HG03520 (cell line): ENCODE results near the gene SNTB2.
"Not testable (repeated sequence)": the region's sequence is repeated elsewhere in the genome, so short reads cannot be mapped to it uniquely, and the experiment has no call there.

Source experiments
- ATAC-seq: cut with Tn5 transposase; IDR thresholded peaks from one replicate; pipeline ENCODE4 v1.9.1; 2021; ENCODE audit warnings: mild to moderate bottlenecking, moderate library complexity; ENCODE audit not compliant: unreplicated experiment

SNTB2 gene

DNA sequence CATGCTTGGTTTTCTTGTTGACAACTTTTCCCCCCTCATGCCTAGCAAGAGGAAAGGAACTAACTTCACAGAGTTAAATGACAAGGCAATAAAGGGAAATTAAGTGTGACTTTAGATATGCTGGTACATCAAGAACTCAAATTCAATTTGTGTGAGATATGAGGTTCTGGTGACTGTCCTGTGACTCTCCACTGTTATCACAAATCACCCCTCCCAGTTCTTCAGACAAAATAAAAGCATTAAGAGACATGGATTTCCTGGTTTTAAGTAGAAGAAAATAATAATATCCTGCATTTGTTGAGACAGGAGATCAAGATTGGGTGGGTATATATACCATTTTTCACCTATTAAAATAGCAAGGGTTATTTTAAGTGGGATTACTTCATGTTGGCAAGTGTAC is 46.2 kb downstream of the SNTB2 start:
- ATAC-seq = no peak

DNA sequence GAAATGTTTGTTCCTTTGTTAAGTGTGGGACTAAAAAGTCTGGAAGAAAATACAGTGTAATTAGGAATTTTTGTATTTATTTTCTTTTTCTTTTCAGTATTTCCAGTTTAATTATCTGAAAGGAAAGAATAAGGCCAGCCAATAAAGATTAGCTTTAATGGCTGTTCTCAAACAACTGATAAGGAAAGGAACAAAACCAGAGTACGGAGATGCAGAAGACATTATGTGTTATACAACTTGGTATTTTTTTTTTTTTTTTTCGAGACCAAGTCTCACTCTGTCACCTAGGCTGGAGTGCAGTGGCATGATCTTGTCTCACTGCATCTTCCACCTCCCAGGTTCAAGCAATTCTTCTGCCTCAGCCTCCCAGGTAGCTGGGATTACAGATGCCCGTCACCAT is 47.5 kb downstream of the SNTB2 start:
- ATAC-seq = no peak

DNA sequence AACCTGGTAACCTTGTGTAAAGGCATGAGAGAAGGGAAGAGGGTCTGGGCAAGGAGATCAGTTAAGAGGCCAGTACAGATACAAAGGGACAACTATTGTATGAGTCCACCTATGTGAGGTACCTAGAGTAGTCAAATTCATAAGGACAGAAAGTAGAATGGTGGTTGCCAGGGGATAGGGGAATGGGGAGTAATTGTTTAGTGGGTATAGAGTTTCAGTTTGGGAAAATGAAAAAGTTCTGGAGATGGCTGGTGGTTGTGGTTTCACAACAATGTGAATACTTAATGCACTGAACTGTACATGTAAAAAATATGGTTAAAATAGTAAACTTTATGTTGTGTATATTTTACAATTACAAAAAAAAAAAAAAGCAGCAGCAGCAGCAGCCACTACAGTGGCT is 49.4 kb downstream of the SNTB2 start:
- no peak for ATAC-seq

DNA sequence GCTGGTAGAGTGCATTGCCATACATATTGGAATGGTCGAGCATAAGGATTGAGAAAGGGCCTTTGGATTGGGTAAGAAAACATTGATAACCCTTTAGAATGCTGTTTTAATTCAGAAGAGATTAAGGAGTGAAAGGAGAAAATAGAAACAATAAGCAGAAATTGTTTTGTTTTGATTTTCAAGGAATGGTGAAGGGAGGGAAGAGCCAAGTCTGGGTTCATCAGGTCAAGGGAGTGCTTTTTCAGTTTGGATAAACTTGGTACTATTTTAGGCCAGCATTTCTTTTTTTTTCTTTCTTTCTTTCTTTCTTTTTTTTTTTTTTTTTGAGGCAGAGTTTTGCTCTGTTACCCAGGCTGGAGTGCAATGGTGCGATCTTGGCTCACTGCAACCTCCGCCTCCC is 50.3 kb downstream of the SNTB2 start:
- ATAC-seq = no peak

DNA sequence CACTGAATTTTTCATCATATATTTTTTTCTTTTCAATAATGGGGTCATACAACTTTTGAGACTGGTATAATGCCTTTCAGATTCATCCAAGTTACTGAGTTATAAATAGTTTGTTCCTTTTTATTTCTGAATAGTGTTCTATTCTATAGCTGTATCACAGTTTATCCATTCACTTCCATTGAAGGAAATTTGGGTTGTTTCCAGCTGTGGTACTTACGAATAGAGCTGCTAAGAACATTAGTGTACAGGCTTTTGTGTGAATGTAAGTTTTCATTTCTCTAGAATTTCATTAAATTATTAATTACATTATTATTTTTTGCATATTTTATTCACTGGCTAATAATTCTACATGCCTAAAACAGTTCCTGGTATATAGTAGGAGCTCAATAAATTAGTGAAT is 52.9 kb downstream of the SNTB2 start:
- no peak for ATAC-seq

DNA sequence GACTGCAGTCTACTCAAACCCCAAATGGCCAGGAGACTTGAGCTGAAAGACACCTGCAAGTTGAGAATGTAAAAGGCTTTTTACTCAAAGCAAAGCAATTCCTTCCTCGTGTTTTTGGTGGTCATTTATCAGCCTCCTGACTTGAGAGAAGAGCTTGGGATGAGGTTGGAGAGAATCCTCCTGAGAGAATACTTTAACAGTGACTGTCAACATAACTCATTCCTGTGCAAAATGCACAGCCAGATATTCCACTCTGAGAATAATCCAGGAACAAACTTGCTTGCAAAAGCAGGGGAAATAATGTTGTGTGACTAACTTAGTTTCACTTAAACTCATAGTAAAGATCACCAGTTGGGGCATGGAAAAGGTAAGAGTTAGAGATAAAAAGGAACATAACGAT is 53.4 kb downstream of the SNTB2 start:
- no peak for ATAC-seq

DNA sequence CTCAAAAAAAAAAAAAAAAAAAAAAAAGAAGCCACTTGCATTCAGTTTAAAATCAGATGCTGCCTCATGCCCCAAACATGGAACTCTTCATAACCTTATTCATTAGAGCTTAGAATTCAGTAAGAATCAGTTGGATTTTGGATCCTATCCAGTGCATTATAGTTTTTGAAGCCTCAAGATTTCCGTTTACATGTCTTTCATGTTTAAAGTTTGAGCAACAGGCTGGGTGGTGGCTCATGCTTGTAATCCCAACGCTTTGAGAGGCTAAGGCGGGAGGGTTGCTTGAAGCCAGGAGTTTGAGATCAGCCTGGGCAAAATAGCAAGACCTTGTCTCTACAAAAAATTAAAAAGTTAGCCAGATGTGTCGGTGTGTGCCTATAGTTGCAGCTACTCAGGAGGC is 55.0 kb downstream of the SNTB2 start:
- no peak for ATAC-seq

DNA sequence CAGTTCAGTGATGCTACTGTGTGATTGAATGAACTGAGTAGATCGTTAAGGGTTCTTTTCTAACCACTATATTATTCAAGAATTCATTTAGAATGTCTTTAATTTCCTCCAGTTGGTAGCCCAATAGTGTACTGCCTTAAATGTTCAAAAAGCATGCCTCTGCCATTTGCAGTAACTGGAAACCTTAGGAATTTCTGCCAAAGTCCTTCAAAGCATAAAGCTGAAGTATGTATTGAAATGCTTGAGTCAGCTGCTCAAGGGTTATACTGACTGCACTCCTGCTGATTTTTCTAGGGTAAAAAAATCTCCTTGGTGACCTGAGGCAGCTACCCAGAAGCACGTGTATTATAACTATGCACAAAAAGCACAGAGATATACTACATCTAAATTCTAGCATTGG is 56.5 kb downstream of the SNTB2 start:
- ATAC-seq = no peak

DNA sequence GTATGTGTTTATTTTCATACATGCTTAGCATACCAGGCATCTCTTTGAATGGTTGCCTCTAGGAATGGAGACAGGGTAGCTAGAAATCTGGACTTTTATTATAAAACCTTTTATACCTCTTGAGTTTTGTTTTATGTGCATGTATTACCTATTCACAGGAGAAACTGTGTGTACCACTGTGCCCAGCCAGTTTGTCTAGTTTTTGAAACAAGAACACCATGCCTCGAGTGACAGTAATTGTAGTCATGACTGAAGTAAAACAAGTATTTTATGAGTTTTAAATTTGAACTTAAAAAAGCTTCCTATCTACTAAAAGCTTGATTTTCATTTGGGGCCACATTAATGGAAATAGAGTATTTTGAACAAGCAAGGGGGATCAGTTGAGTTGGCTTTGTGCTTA is 57.4 kb downstream of the SNTB2 start:
- no peak for ATAC-seq

DNA sequence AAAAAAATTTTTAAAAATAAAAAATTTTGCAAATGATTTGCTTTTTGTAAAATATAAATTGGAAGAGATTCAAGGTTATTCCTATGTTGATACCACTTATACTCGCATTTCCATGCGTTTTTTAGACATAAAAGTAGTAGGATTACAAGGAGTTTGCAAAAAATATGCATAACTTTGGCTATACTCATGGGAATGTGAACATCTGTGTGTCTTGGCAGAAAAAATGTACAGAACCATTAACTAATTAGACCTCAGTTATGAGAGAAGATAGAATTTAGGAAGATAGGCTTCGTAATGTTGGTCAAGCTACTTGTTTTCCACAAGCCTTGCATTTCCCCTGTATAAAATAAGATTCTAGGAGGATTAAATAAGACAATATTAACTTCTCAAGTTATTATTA is 63.1 kb downstream of the SNTB2 start:
- no peak for ATAC-seq

DNA sequence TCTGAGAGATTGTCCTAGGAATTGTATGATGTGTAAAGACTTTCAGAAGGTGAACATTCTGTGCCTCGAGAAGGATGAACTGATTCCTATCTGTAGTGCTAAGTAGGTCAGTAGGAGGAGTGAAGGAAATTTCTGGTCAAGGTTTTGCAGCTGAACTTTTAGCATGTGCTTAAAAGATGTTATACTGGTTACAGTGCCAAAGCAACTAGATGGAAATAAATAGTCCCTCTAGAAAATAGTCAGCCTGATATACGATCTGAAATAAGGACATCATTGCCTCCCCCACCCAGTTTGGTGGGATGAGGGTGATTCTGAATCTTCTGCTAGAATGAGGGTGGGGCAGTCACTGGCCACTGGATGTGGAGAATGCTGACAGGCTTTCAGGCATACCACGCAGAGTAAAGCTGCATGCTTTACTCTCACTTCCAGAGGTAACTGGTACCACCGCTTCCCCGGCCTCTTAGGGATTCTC is 66.9 kb downstream of the SNTB2 start:
- no peak for ATAC-seq

DNA sequence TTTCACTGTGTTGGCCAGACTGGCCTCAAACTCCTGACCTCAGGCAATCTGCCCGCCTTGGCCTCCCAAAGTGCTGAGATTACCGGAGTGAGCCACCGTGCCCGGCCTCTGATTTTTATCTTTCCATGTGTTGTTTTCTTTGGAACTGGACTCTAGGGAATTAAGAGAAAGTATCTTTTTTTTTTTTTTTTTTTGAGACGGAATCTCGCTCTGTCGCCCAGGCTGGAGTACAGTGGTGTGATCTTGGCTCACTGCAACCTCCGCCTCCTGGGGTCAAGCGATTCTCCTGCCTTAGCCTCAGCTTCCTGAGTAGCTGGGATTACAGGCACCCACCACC is 72.4 kb downstream of the SNTB2 start:
- not testable (repeated sequence) for ATAC-seq

DNA sequence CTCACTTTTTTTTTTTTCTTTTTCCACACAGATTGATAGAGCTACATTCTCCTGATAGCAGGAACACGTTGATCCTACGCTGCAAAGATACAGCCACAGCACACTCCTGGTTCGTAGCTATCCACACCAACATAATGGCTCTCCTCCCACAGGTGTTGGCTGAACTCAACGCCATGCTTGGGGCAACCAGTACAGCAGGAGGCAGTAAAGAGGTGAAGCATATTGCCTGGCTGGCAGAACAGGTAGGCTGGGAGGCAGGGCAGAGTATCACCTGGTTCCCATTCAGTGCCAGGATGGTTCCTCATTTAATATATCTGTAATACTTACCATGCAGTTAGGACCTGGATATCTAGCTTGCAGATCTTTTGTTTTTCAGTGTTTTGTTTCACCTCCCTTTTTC is 73.1 kb downstream of the SNTB2 start:
- ATAC-seq = no peak

DNA sequence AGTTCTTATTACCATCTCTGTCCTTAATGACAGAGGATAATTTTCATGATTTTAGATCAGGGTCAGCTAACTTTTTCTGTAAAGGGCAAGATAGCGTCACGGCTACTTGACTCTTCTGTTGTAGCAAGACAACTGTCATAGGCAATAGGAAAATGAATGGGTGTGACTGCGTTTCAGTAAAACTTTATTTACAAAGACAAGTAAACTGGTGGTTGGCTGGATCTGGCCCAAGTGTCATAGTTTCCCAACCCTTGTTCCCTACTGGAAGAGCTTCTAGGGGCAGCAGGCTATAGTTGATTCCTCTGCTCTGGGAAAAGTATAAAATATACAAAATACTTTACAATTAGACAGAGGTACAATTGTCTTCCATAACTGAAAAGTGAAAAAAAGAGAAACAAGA is 73.5 kb downstream of the SNTB2 start:
- no peak for ATAC-seq

DNA sequence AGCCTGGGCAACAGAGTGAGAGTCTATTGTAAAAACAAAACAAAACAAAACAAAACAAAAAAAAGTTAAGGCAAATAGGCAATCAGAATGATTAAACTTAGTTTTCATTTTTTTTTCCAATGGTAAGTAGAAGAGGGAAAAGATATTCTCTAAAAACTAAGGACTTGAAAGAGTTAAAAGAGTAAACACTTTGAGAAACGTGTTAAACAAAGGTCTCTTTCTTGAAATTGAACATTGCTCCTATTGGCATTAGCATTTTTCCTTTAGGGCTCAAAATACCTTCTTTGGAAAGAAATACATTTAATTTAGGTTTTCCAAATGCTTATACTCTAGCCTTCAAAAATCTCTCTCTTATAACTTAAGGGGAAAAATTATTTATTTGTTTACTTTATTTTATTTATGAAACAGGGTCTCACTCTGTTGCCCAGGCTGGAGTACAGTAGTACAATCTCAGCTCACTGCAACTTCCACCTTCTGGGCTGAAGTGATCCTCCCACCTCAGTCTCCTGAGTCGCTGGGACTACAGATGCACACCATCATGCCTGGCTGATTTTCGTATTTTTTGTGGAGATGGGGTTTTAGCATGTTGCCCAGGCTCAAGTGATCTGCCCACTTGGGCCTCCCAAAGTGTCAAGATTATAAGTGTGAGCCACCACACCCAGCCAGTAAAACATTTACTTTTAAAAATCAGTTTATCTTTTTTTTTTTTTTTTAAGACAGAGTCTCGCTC is 79.5 kb downstream of the SNTB2 start:
- ATAC-seq = no peak

DNA sequence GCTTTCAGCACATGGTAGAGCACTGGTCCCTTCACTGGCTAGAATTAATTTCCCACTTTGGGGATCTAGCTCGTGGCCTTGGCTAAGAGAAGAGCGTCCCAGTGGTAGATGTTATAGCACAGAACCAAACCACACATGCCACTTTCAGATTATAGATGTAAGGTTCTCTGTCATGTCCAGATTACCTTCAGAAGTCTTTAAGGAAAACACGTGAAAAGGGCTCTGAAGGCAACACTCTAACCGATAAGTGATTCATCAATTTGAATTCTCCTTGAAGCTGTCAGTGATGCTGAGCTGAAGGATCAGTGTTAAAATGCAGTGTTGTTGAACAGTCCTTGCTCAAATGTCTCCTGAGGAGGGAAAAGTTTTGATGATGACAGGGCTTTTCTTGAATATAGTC is 80.7 kb downstream of the SNTB2 start:
- ATAC-seq = no peak

DNA sequence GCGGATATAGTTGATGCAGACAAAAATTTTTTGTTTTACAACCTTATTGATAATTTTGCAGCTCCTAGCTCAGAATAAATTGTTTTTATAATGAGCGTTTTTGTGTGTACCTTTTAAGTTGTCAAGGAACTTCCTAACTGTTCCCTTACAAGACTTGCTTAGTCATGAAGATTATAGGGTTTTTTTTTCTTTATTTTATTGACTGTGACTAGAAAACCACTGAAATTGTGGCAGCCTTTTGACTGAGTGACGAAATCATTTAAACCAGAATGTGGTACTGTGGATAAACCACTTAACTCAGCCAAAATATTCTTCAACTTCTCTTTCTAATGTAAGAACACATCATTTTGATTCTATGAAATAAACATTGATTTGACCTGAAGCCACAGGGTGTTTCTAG is 83.4 kb downstream of the SNTB2 start:
- ATAC-seq = no peak

DNA sequence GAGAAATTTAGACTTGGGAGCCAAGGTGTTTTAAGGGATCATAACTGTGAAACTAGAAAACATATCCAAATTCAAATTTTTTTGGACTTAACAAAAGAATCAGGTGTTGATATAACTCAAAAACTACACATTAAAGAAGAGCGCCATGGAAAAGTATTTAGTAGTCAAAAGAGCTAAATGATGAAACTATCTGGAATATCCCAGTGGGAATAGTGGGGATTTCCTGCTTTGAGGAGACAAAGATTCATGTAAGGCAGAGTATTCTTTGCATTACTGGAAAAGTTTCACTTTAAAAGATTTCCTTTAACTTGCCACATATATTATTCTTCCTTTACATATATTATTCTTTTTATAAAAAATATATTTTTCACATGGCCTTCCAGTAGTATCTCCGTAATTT is 83.9 kb downstream of the SNTB2 start:
- ATAC-seq = no peak

DNA sequence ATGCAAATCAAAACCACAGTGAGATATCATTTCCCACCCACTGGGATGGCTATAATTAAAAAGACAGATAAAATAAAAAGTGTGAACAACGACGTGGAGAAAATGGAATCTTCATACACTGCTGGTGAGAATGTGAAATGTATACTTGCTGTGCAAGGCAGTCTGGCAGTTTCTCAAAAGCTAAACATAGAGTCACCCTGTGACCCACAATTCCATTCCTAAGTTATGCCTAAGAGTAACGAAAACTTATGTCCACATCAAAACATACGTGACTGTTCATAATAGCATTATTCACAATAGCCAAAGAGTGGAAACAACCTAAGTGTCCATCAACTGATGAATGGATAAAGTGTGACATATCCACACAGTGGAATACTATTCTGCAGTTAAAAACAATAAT is 86.0 kb downstream of the SNTB2 start:
- ATAC-seq = no peak

DNA sequence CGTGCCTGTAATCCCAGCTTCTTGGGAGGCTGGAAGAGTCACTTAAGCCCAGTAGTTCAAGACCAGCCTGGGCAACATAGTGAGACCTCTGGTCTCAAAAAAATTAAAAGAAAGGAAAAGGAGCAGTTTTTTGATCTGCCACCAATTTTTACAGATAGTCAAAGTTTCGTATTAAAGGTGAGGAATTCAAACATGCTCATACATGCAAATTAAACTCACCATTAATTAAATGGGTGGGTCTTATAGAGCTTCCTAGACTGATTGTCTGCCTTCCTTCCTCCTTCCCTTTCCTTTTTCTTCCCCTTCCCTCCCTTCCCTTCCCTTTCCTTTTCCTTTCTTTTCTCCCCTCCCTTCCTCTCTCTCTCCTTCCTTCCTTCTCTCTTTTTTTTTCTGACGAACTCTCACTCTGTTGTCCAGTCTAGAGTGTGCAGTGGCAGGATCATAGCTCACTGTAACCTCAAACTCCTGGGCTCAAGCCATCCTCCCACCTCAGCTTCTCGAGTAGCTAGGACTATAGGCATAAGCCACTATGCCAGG is 87.8 kb downstream of the SNTB2 start:
- ATAC-seq = no peak

DNA sequence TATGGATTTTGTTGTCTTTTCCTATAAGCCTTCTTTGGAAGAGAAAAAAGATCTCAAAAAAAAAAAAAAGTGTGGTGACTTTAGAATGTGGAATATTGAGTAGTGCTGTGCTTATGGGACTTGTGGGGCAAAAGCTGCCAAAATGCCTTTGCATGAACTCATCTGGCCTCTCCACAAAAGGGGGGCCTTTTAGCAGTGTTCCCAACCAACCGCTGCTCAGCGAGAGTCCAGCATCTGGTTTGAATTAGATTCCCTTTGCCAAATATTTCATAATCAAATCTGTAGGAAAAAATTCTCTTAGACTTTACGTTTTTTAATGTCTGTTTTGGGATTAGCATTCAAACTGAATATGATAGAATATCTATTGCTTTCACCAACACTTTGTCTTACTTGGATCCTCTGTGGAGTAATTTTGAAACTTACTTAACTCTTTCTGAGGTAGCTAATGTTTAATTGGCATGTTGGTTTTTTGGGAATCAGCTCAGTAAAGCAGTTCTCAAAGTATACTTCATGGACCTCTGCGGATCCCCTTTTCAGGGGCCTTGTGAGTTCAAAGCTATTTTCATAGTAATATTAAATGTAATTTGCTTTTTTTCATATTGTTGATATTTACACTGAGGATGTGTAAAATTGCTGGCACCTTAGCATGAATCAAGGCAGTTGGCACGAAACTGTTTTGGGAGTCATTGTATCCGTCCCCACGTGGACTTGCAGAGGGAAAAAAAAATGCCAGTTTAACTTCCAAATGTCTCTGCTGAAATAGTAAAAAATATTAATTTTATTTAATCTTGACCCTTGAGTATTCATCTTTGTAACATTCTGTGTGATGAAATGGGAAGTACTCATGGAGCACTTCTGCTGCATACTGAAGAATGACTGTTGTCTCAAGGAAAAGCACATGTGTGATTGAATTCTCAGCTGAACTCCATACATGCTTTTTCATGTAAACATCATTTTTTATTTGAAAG is 89.5 kb downstream of the SNTB2 start:
- no peak for ATAC-seq

DNA sequence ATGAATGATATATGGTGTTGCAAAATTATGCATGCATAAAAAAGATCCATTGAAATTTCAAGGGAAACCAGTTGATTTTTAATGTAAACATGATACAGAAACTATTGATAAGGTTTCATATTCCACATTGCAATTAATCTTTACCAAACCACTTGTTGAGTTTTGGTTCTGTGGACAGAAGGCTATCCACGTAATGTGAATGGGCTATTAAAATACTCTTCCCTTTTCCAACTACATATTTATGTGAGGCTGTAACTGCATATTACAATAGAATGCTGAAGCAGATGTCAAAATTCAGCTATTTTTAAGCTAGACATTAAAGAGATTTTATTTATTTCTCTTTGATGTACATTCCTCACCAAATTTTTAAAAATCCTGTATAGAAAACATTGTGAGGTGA is 90.4 kb downstream of the SNTB2 start:
- no peak for ATAC-seq
